H1 (cell line): Measurements from ENCODE around the gene TMUB1. TPM values are rescaled to one million over a fixed set of nuclear protein-coding genes. Genes with fewer than 3 reads are reported as not detected.

ENCODE experiments used
- ASH2L ChIP-seq: fragments of 200-600, 300-600 bp; sonication (generic); IDR thresholded peaks from one replicate; pipeline ENCODE4 v1.7.1; 2017; ENCODE audit warnings: low read length
- FOSL1 ChIP-seq: IDR thresholded peaks from 2 replicates; pipeline ENCODE4 v1.6.1; 2011; ENCODE audit warnings: mild to moderate bottlenecking, low read depth, low read length, moderate library complexity; ENCODE audit not compliant: insufficient read depth
- KDM4A ChIP-seq: IDR thresholded peaks from one replicate; pipeline ENCODE4 v1.7.1; 2012; ENCODE audit warnings: low read depth, mild to moderate bottlenecking, moderate library complexity, low read length, inconsistent platforms; ENCODE audit not compliant: severe bottlenecking
- KDM5A ChIP-seq: fragments of 200-600 bp; IDR thresholded peaks from 2 replicates; pipeline ENCODE4 v1.7.1; 2012; ENCODE audit warnings: mild to moderate bottlenecking, low read length, inconsistent platforms, mixed read lengths
- MAX ChIP-seq: IDR thresholded peaks from 2 replicates; pipeline ENCODE4 v1.6.1; 2012; ENCODE audit warnings: inconsistent platforms
- NANOG ChIP-seq: IDR thresholded peaks from 2 replicates; pipeline ENCODE4 v1.6.1; 2011; ENCODE audit warnings: low read length, low read depth, mild to moderate bottlenecking, inconsistent platforms; ENCODE audit not compliant: insufficient read depth, poor library complexity, severe bottlenecking
- POLR2A ChIP-seq, 2 experiments: IDR thresholded peaks; 1 replicate in 1 of 2; 2 replicates in 1 of 2; pipeline ENCODE4 v1.6.1; 2011; ENCODE audit warnings: low read depth in 2 of 2, low read length in 2 of 2, mild to moderate bottlenecking in 2 of 2; ENCODE audit errors: control extremely low read depth in 1 of 2
- POLR2AphosphoS5 ChIP-seq: IDR thresholded peaks from 2 replicates; pipeline ENCODE4 v1.6.1; 2011; ENCODE audit warnings: low read depth, low read length
- SIN3A ChIP-seq, 2 experiments: IDR thresholded peaks in 1 of 2; conservative IDR thresholded peaks in 1 of 2; 2 replicates each; pipeline ENCODE4 v1.6.1; 2011 to 2012; ENCODE audit warnings: low read length in 2 of 2, improper control_type of control experiment in 1 of 2, low read depth in 1 of 2, mild to moderate bottlenecking in 1 of 2
- SRF ChIP-seq: IDR thresholded peaks from 2 replicates; pipeline ENCODE4 v1.6.1; 2011; ENCODE audit warnings: mild to moderate bottlenecking, low read depth, low read length, moderate library complexity
- TAF1 ChIP-seq: IDR thresholded peaks from 2 replicates; pipeline ENCODE4 v1.6.1; 2011; ENCODE audit warnings: mild to moderate bottlenecking, low read depth, low read length
- TAF7 ChIP-seq: optimal IDR thresholded peaks from 2 replicates; pipeline ENCODE3; 2011; ENCODE audit warnings: low read depth, mild to moderate bottlenecking, inconsistent platforms, low read length, moderate library complexity, borderline replicate concordance
- YY1 ChIP-seq: IDR thresholded peaks from 2 replicates; pipeline ENCODE4 v1.6.1; 2011; ENCODE audit warnings: low read depth, mild to moderate bottlenecking, low read length
- polyA plus RNA-seq, 7 experiments: library from polyadenylated mRNA; depleted of rRNA in 3 of 7; stranded (reverse) in 5 of 7; unstranded in 2 of 7; fragments of >200 nt in 5 of 7; fragments of 200-250 nt in 2 of 7; gene quantifications; 1 replicate in 5 of 7; 2 replicates in 1 of 7; 4 replicates in 1 of 7; pipeline versions ENCODE4 v1.2.1 to v1.2.3, GENCODE V29; 2011 to 2013; ENCODE audit warnings: missing spikeins in 2 of 7, mixed read lengths in 2 of 7
- total RNA-seq: library from RNA; stranded (reverse); fragmentation: NEBNext Ultra II Directional; extraction: Animal tissue kit (Norgen Biotek cat#: 25700); gene quantifications from 2 replicates; pipeline ENCODE4 v1.2.1, GENCODE V29; 2021

The TMUB1 gene
- total and polyA plus RNA-seq, 2 of the 8 experiments (the other 6 are each of a cell fraction or from before 2014, with no cell fraction given) = 41.4 to 56.2 TPM

- TF ChIP-seq TAF7 = no peak
- 0 out of 2 replicates have a peak, but pooled peaks have one; percentile 59 for TF ChIP-seq KDM5A
- no peak for TF ChIP-seq SRF
- TF ChIP-seq NANOG = no peak
- TF ChIP-seq FOSL1 = no peak
- TF ChIP-seq ASH2L = peak; percentile 76
- peak; percentile 20; the same call in 1 of the 2 replicates for TF ChIP-seq MAX
- peak in 1 of 2 experiments; percentile 62; a peak in 2 of 3 replicates for TF ChIP-seq POLR2A (IDR thresholded peaks at IDR 0.05; ENCODE audit: control extremely low read depth in 1 of 2, low read depth in 2 of 2, low read length in 2 of 2)
- TF ChIP-seq KDM4A = peak; percentile 58
- peak; percentile 95 for TF ChIP-seq YY1
- TF ChIP-seq POLR2AphosphoS5 = 0 out of 2 replicates have a peak, but pooled peaks have one; percentile 53
- TF ChIP-seq SIN3A (conservative IDR thresholded peaks at IDR 0.05 in 1 of 2, IDR thresholded peaks at IDR 0.05 in 1 of 2; ENCODE audit: low read depth in 1 of 2, low read length in 2 of 2) = peak in 1 of 2 experiments; percentile 63; a peak in 2 of 4 replicates
- TF ChIP-seq TAF1 = peak; percentile 84
- TF ChIP-seq, all 59 proteins: peak for 13
These were observed 2.6 kb downstream of the TMUB1 start, which contains the start of gene FASTK (continued) for GRCh38 chr7:151080522-151081169.
